ENCODE data around the gene COPRS. TPM values are rescaled to one million over a fixed set of nuclear protein-coding genes. Genes with fewer than 3 reads are reported as not detected.

The COPRS gene
- total and polyA plus RNA-seq, 2 of the 13 experiments (the other 11 are each of a cell fraction or from before 2014, with no cell fraction given), result 22.7 to 93.8 TPM

GRCh38 chr17:31815212-31815730 lies 43.8 kb downstream of the COPRS start:
- in situ Hi-C loops (cut with HindIII; ENCODE audit: extremely low pct_ligation_motif_present, low pct_unique_long_range_greater_than_20kb) (loop anchor here (10.0 kb wide), 1 partner anchor 60 kb away; no protein-coding TSS in a partner anchor), intact Hi-C loops (cut with micrococcal nuclease; ENCODE audit: unreplicated experiment) (no loop called here)
- ATAC-seq (no peak), FAIRE-seq (no peak), DNase-seq (ENCODE audit: low spot score) (no peak)
- H3K27ac ChIP-seq (ENCODE audit: extremely low read length, insufficient read depth, low read length), result no peak overlapping the region
- no peaks in the 10 kb centered on the region for H3K9me3 ChIP-seq (ENCODE audit: low read length)
- H2AFZ ChIP-seq (ENCODE audit: low read length), result no peak overlapping the region
- H3K4me2 ChIP-seq (ENCODE audit: low read depth, low read length), result no peak overlapping the region
- no peaks in the 10 kb centered on the region for H4K20me1 ChIP-seq (ENCODE audit: insufficient read depth, low read length)
- no peak overlapping the region for H3K9ac ChIP-seq (ENCODE audit: insufficient read depth, low read depth, low read length)
- H3K27me3 ChIP-seq (ENCODE audit: control insufficient read depth in 1 of 2, insufficient read depth in 2 of 2, low read length in 2 of 2), result peaks cover 0 to 1% of the 10 kb centered on the region in 2 experiments; a peak in 1 of 5 replicates
- BruUV-seq (replicated peaks), result no TSS peak
- ChIA-PET CTCF (ENCODE audit: low intra/inter-chr PET ratio, low total read pairs) (no interaction called here), POLR2A (no interaction called here)
- H3K79me2 ChIP-seq (ENCODE audit: insufficient read depth, low read length), result no peaks in the 10 kb centered on the region
- no peak overlapping the region for H3K4me3 ChIP-seq (replicated peaks in 1 of 3; ENCODE audit: insufficient read depth in 1 of 3, low read depth in 2 of 3, low read length in 3 of 3)
- H3K36me3 ChIP-seq (replicated peaks in 1 of 2; ENCODE audit: control insufficient read depth in 1 of 2, insufficient read depth in 2 of 2, low read length in 2 of 2), result no peaks in the 10 kb centered on the region
- 30% methylated on average over 5 of the region's 5 CpGs for WGBS (ENCODE audit: low lambda C conversion rate)
- H3K4me1 ChIP-seq (ENCODE audit: insufficient read depth, low read length), result peaks cover 15% of the 10 kb centered on the region
- TF ChIP-seq KDM3A (CRISPR knock-in tag; IDR thresholded peaks at IDR 0.05; ENCODE audit: low read depth), result no peak
- TF ChIP-seq ARID3A (IDR thresholded peaks at IDR 0.05; ENCODE audit: low read depth, low read length), result no peak
- no peak for TF ChIP-seq ZNF761 (CRISPR knock-in tag; conservative IDR thresholded peaks at IDR 0.05)
- TF ChIP-seq NR3C1 (CRISPR knock-in tag; IDR thresholded peaks at IDR 0.05), result no peak
- no peak for TF ChIP-seq ZNF44 (CRISPR knock-in tag; IDR thresholded peaks at IDR 0.05)
- no peak for TF ChIP-seq NCOA1 (CRISPR knock-in tag; IDR thresholded peaks at IDR 0.05)
- TF ChIP-seq MXD4 (CRISPR knock-in tag; IDR thresholded peaks at IDR 0.05), result no peak
- TF ChIP-seq THYN1 (CRISPR knock-in tag; IDR thresholded peaks at IDR 0.05; ENCODE audit: borderline replicate concordance, low read depth), result no peak
- TF ChIP-seq ZNF10 (CRISPR knock-in tag; IDR thresholded peaks at IDR 0.05; ENCODE audit: borderline replicate concordance, low read depth), result no peak

Data from HepG2 (cell line).